ENCODE results near the gene CCDC195.

DNA sequence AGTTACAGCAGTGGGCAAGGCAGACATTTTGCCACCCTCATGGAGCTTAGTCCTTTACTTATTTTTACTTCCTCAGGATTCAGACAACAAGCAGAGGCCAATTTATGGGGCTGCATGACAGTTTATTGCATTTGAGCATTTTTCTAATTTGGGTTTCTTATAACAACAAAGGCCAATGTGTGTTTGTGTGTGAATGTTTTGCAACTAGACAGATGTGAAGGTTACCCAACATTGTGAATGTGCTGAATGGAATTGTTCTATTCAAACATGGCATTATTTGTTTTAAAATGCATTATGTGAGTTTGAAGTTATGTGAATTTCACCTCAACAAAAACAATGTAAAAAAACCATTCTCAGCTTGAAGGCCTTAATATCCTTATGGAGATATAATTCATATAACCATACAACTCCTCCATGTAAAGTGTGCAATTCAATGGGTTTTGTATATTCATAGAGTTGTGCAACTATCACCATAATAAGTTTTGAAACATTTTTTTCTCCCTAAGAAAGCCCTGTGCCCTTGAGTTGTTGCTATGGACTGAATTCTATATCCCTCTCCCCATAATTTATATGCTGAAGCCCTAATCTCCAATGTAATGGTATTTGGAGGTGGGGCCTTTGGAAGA, 57.3 kb downstream of the CCDC195 start:
- TF ChIP-seq POLR2A (IDR thresholded peaks at IDR 0.05; ENCODE audit: low read length) (no peak), GATA1 (IDR thresholded peaks at IDR 0.05; ENCODE audit: low read depth, low read length) (no peak)

All from erythroblast (primary cell).